Measurements from ENCODE around the gene GPR180.

Gene GPR180

GRCh38 chr13:94595001-94595949 lies 6.4 kb upstream of the GPR180 start:
- peak overlapping the region; percentile 67 for H3K4me3 ChIP-seq (ENCODE audit: low read depth, low read length)
- DNase-seq (ENCODE audit: low read depth): no peak
- in situ Hi-C loops (cut with HindIII; ENCODE audit: low sequenced_read_pairs): no loop called here
- no peak for TF ChIP-seq CTCF (IDR thresholded peaks at IDR 0.05; ENCODE audit: low read depth, low read length, missing control alignments)

- no peak for TF ChIP-seq CTCF (IDR thresholded peaks at IDR 0.05; ENCODE audit: low read depth, low read length, missing control alignments)
- DNase-seq (ENCODE audit: low read depth): peak; percentile 60
- in situ Hi-C loops (cut with HindIII; ENCODE audit: low sequenced_read_pairs): no loop called here
- peak within 1 kb of the TSS; percentile 67 for H3K4me3 ChIP-seq (ENCODE audit: low read depth, low read length)
Measured at GRCh38 chr13:94595950-94596574, 5.6 kb upstream of the GPR180 start, which contains the start of gene TGDS. Gene TGDS, minus strand, starts transcription at chr13:94596152. Its CDS starts 16 bp downstream, at chr13:94596136.

GRCh38 chr13:94596575-94596971 lies 5.1 kb upstream of the GPR180 start:
- no peak for TF ChIP-seq CTCF (IDR thresholded peaks at IDR 0.05; ENCODE audit: low read depth, low read length, missing control alignments)
- H3K4me3 ChIP-seq (ENCODE audit: low read depth, low read length): peak overlapping the region; percentile 67
- in situ Hi-C loops (cut with HindIII; ENCODE audit: low sequenced_read_pairs): no loop called here
- no peak for DNase-seq (ENCODE audit: low read depth)

GRCh38 chr13:94598281-94598680 lies 3.4 kb upstream of the GPR180 start:
- DNase-seq (ENCODE audit: low read depth): no peak
- in situ Hi-C loops (cut with HindIII; ENCODE audit: low sequenced_read_pairs): no loop called here

DNA sequence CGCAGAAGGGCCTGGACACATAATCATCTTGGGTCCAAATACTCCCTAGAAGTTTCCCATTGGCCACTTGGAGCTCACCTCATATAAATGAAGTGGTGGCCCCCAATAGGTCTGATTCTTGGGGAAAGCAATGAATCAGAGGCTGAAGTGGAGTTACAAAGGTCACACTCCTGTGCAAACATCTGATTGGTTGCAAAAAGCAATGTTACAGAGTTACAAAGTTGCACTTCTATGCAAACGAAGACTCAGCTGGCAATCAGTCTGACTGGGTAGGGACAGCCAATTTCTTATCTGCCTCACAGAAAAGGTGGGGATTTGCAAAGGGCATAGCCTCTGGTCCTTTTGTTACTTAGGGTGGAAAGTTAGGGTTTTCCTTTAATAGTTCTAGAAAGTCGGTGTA lies 1.8 kb upstream of the GPR180 start:
- TF ChIP-seq CTCF (IDR thresholded peaks at IDR 0.05; ENCODE audit: low read depth, low read length, missing control alignments): no peak
- in situ Hi-C loops (cut with HindIII; ENCODE audit: low sequenced_read_pairs): no loop called here
- H3K4me3 ChIP-seq (ENCODE audit: low read depth, low read length): no peak overlapping the region
- DNase-seq (ENCODE audit: low read depth): no peak

More at GRCh38 chr13:94598281-94598680, 3.4 kb upstream of the GPR180 start:
- no peak for TF ChIP-seq CTCF (IDR thresholded peaks at IDR 0.05; ENCODE audit: low read depth, low read length, missing control alignments)
- no peak overlapping the region for H3K4me3 ChIP-seq (ENCODE audit: low read depth, low read length)

DNA sequence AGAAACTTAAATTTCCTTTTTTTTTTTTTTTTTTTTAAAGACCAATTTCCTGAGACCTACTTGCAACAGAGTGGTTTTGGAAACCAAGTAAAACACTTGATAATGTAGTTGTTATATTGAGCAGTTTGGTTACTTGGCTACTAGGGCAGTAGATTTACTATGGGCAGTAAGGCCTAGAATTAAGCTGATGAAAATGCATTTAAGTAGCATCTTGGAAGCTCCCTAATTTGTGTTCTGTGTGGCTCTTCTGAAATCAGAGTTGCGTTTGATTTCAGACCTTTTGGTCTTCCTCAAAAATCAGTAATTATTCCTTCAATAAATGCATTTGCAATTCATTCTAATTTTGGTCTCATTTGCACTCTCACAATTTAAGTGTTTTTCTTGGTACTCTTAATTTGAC lies 810 bp downstream of the GPR180 start:
- in situ Hi-C loops (cut with HindIII; ENCODE audit: low sequenced_read_pairs): no loop called here
- DNase-seq (ENCODE audit: low read depth): no peak
- peak overlapping the region; percentile 77 for H3K4me3 ChIP-seq (ENCODE audit: low read depth, low read length)
- TF ChIP-seq CTCF (IDR thresholded peaks at IDR 0.05; ENCODE audit: low read depth, low read length, missing control alignments): no peak

All from astrocyte of the cerebellum (primary cell).